Measurements from ENCODE around the gene COPS4.

DNA sequence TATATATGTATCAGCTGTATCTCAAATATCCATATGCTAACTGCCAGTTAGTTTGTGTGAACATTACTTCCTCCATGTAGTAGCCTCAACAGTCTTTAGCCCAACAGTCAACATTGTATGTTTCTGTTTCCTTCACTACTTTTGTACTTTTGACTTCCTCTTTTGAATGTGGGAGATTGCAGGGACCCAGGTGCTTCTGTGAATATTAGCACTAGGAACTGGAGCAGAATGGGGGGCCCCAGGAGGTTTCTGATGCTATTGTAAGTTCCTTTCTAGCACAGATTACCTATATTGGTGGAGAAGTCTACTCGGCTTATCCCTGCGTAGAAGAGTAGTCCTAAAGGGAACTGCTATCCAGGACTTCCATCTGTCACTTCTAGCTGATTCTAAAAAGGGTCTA lies 77.2 kb downstream of the COPS4 start:
- TF ChIP-seq, protein P1, sequence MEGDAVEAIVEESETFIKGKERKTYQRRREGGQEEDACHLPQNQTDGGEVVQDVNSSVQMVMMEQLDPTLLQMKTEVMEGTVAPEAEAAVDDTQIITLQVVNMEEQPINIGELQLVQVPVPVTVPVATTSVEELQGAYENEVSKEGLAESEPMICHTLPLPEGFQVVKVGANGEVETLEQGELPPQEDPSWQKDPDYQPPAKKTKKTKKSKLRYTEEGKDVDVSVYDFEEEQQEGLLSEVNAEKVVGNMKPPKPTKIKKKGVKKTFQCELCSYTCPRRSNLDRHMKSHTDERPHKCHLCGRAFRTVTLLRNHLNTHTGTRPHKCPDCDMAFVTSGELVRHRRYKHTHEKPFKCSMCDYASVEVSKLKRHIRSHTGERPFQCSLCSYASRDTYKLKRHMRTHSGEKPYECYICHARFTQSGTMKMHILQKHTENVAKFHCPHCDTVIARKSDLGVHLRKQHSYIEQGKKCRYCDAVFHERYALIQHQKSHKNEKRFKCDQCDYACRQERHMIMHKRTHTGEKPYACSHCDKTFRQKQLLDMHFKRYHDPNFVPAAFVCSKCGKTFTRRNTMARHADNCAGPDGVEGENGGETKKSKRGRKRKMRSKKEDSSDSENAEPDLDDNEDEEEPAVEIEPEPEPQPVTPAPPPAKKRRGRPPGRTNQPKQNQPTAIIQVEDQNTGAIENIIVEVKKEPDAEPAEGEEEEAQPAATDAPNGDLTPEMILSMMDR (IDR thresholded peaks at IDR 0.05), result no peak
- TF ChIP-seq POLR2A (IDR thresholded peaks at IDR 0.05), result no peak

Measured in heart left ventricle (tissue), 13 donors.